ENCODE results near the gene KLKB1. TPM values are rescaled to one million over a fixed set of nuclear protein-coding genes. Genes with fewer than 3 reads are reported as not detected.

KLKB1 gene
- total RNA-seq, result 1 to 10 TPM in 5 of 6 donors, under 1 TPM in 1; 0.93 to 2.6 (median 1.6) TPM
- polyA plus RNA-seq, result 10 to 100 TPM; 10.7 to 26.5 TPM

GRCh38 chr4:186227221-186227620, at the start of gene KLKB1:
KLKB1 (plus strand) TSS chr4:186227507; CDS start chr4:186228196, 689 bp downstream.
- TF ChIP-seq, protein P1, sequence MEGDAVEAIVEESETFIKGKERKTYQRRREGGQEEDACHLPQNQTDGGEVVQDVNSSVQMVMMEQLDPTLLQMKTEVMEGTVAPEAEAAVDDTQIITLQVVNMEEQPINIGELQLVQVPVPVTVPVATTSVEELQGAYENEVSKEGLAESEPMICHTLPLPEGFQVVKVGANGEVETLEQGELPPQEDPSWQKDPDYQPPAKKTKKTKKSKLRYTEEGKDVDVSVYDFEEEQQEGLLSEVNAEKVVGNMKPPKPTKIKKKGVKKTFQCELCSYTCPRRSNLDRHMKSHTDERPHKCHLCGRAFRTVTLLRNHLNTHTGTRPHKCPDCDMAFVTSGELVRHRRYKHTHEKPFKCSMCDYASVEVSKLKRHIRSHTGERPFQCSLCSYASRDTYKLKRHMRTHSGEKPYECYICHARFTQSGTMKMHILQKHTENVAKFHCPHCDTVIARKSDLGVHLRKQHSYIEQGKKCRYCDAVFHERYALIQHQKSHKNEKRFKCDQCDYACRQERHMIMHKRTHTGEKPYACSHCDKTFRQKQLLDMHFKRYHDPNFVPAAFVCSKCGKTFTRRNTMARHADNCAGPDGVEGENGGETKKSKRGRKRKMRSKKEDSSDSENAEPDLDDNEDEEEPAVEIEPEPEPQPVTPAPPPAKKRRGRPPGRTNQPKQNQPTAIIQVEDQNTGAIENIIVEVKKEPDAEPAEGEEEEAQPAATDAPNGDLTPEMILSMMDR (IDR thresholded peaks at IDR 0.05), result no peak
- H3K27me3 ChIP-seq, result no peaks in the 10 kb centered on the region
- peak within 1 kb of the TSS in 2 of 4 donors; percentile 6 to 28 for H3K4me3 ChIP-seq
- H3K4me1 ChIP-seq, result peaks cover 4 to 11% (median 7%) of the 10 kb centered on the region in 3 donors
- no peak for DNase-seq
- H3K9me3 ChIP-seq, result no peaks in the 10 kb centered on the region
- WGBS, 2 donors, result 45 to 54% methylated on average over 5 of the region's 5 CpGs
- intact Hi-C loops (cut with DNase I), result no loop called here
- ATAC-seq, result peak; percentile 48 to 90 (median 70)
- peak within 1 kb of the TSS in 3 of 4 donors; percentile 13 to 46 (median 24) for H3K27ac ChIP-seq
- no peaks in the 10 kb centered on the region for H3K36me3 ChIP-seq
- FAIRE-seq, result no peak

GRCh38 chr4:186188107-186188506, 39.2 kb upstream of the KLKB1 start:
- H3K9me3 ChIP-seq, result no peaks in the 10 kb centered on the region
- H3K4me3 ChIP-seq, result no peak overlapping the region
- FAIRE-seq (no peak), ATAC-seq (no peak), DNase-seq (no peak)
- TF ChIP-seq, protein P1 (IDR thresholded peaks at IDR 0.05), result no peak
- peaks cover 13 to 19% (median 18%) of the 10 kb centered on the region in 3 donors for H3K4me1 ChIP-seq
- H3K36me3 ChIP-seq, result no peaks in the 10 kb centered on the region
- intact Hi-C loops (cut with DNase I), result no loop called here
- H3K27ac ChIP-seq, result no peak overlapping the region
- no peaks in the 10 kb centered on the region for H3K27me3 ChIP-seq
- WGBS, 2 donors, result 67 to 87% methylated on average over 3 of the region's 3 CpGs

GRCh38 chr4:186189656-186190055, 37.7 kb upstream of the KLKB1 start:
- Histone ChIP-seq H3K9me3 (no peaks in the 10 kb centered on the region), H3K4me3 (peak overlapping the region in 1 of 4 donors; percentile 88), H3K27me3 (no peaks in the 10 kb centered on the region), H3K4me1 (peaks cover 13 to 29% (median 27%) of the 10 kb centered on the region in 3 donors), H3K36me3 (no peaks in the 10 kb centered on the region), H3K27ac (peak overlapping the region in 3 of 4 donors; percentile 83 to 99 (median 96))
- WGBS, 2 donors, result 31% methylated on average over 4 of the region's 4 CpGs
- FAIRE-seq (no peak), ATAC-seq (no peak), DNase-seq (no peak)
- TF ChIP-seq, protein P1 (IDR thresholded peaks at IDR 0.05), result no peak
- intact Hi-C loops (cut with DNase I), result no loop called here

GRCh38 chr4:186190581-186191199, 36.6 kb upstream of the KLKB1 start:
- H3K4me1 ChIP-seq, result peaks cover 13 to 29% (median 27%) of the 10 kb centered on the region in 3 donors
- peak overlapping the region; percentile 75 to 93 (median 88) for H3K4me3 ChIP-seq
- TF ChIP-seq, protein P1 (IDR thresholded peaks at IDR 0.05), result no peak
- no peak for FAIRE-seq
- 0 to 1% methylated on average over 23 to 34 of the region's 34 CpGs for WGBS, 2 donors
- H3K27ac ChIP-seq, result peak overlapping the region; percentile 83 to 99 (median 94)
- H3K9me3 ChIP-seq, result no peaks in the 10 kb centered on the region
- DNase-seq, result peak in 5 of 6 donors; percentile 38 to 76 (median 56)
- ATAC-seq, result peak; percentile 49 to 74 (median 60)
- intact Hi-C loops (cut with DNase I), result no loop called here
- no peaks in the 10 kb centered on the region for H3K27me3 ChIP-seq
- no peaks in the 10 kb centered on the region for H3K36me3 ChIP-seq
